HepG2 (cell line): Measurements from ENCODE around the gene TPM3. TPM values are rescaled to one million over a fixed set of nuclear protein-coding genes. Genes with fewer than 3 reads are reported as not detected.

Experiments used
- ATAC-seq: fragments of 200-7000 bp; cut with Tn5 transposase; 3 replicates; pipeline ENCODE4 v1.9.1; 2020; ENCODE audit warnings: mild to moderate bottlenecking, moderate library complexity
- BruUV-seq: library from RNA; stranded (reverse); fragments of 400-500 nt; replicated peaks from 2 replicates; lab custom pipeline; 2021; lab: Mats Ljungman, UMichigan
- CTCF ChIA-PET: fragments of 300-600 bp; formaldehyde crosslinking; extraction: SDS; loops from one replicate; lab custom pipeline; 2021; ENCODE audit warnings: low total read pairs, inconsistent platforms, low intra/inter-chr PET ratio; lab: Yijun Ruan, JAX
- POLR2A ChIA-PET: fragments of 350-600 bp; sonication (Branson Sonifier 250); formaldehyde crosslinking; loops from one replicate; lab custom pipeline; 2020; ENCODE audit warnings: antibody characterized with exemption, inconsistent platforms; lab: Yijun Ruan, JAX
- DNase-seq: peaks from one replicate; pipeline ENCODE4 v3.0.0-alpha.2; 2015; ENCODE audit warnings: low spot score
- FAIRE-seq: peaks from 3 replicates; lab custom pipeline; 2011; peaks lifted over from hg19 to GRCh38; lab: Jason Lieb, UNC
- H2AFZ ChIP-seq: one replicate; pipeline ENCODE4 v1.6.1; 2011; ENCODE audit warnings: low read length, inconsistent platforms
- H3K27ac ChIP-seq: fragments of 300-600 bp; 3 replicates; pipeline ENCODE4 v1.8.0; 2011; ENCODE audit warnings: mixed run types, mild to moderate bottlenecking, mixed read lengths, low read length, inconsistent platforms; ENCODE audit not compliant: insufficient read depth; ENCODE audit errors: extremely low read length
- H3K27me3 ChIP-seq, 2 experiments: fragments of 200-600 bp in 1 of 2; 2 replicates in 1 of 2; 3 replicates in 1 of 2; pipeline versions ENCODE4 v1.6.0 to v1.8.0; 2011; ENCODE audit warnings: low read length in 2 of 2, mild to moderate bottlenecking in 2 of 2, moderate library complexity in 2 of 2, inconsistent platforms in 1 of 2; ENCODE audit not compliant: insufficient read depth in 2 of 2, control insufficient read depth in 1 of 2
- H3K36me3 ChIP-seq, 2 experiments: fragments of 200-600 bp in 1 of 2; replicated peaks in 1 of 2; 2 replicates in 1 of 2; 3 replicates in 1 of 2; pipeline versions ENCODE4 v1.5.1 to v1.8.0; 2011; ENCODE audit warnings: low read length in 2 of 2, inconsistent platforms in 1 of 2; ENCODE audit not compliant: insufficient read depth in 2 of 2, control insufficient read depth in 1 of 2
- H3K4me1 ChIP-seq: 2 replicates; pipeline ENCODE4 v1.5.1; 2012; ENCODE audit warnings: low read length, inconsistent platforms; ENCODE audit not compliant: insufficient read depth
- H3K4me2 ChIP-seq: 2 replicates; pipeline ENCODE4 v1.6.0; 2011; ENCODE audit warnings: low read depth, low read length, inconsistent platforms
- H3K4me3 ChIP-seq, 3 experiments: fragments of 200-600 bp in 1 of 3; sonication (generic), shearing (Covaris generic) in 1 of 3; replicated peaks in 1 of 3; 2 replicates each; pipeline ENCODE4 v1.5.1; 2011 to 2016; ENCODE audit warnings: low read length in 3 of 3, inconsistent platforms in 2 of 3, low read depth in 2 of 3, mild to moderate bottlenecking in 2 of 3, control low read depth in 1 of 3, mixed read lengths in 1 of 3; ENCODE audit not compliant: insufficient read depth in 1 of 3
- H3K79me2 ChIP-seq: one replicate; pipeline ENCODE4 v1.6.1; 2011; ENCODE audit warnings: low read length, inconsistent platforms; ENCODE audit not compliant: insufficient read depth
- H3K9ac ChIP-seq: 2 replicates; pipeline ENCODE4 v1.6.0; 2011; ENCODE audit warnings: mild to moderate bottlenecking, low read depth, low read length, inconsistent platforms; ENCODE audit not compliant: insufficient read depth
- H3K9me3 ChIP-seq: 2 replicates; pipeline ENCODE4 v1.5.1; 2012; ENCODE audit warnings: mild to moderate bottlenecking, low read length
- H4K20me1 ChIP-seq: 2 replicates; pipeline ENCODE4 v1.6.0; 2011; ENCODE audit warnings: inconsistent platforms, mild to moderate bottlenecking, low read length, moderate library complexity; ENCODE audit not compliant: insufficient read depth
- NCOA1 ChIP-seq: sonication (generic); formaldehyde crosslinking; IDR thresholded peaks from 2 replicates; pipeline ENCODE4 v1.9.0; 2021; ENCODE audit warnings: missing genetic modification reagents
- PLRG1 ChIP-seq: fragments of 450-650 bp; conservative IDR thresholded peaks from 2 replicates; pipeline ENCODE4 v1.6.1; 2016
- SYNCRIP ChIP-seq: fragments of 200-400 bp; formaldehyde crosslinking; IDR thresholded peaks from 2 replicates; pipeline ENCODE4 v1.6.1; 2018; ENCODE audit warnings: mild to moderate bottlenecking, low read depth, low read length; ENCODE audit not compliant: insufficient read depth
- ZBTB7A ChIP-seq: sonication (generic); formaldehyde crosslinking; IDR thresholded peaks from 2 replicates; pipeline ENCODE4 v1.8.0; 2022; ENCODE audit warnings: mild to moderate bottlenecking, missing genetic modification reagents
- ZNF225 ChIP-seq: sonication (generic); formaldehyde crosslinking; IDR thresholded peaks from 2 replicates; pipeline ENCODE4 v1.4.0; 2020; ENCODE audit warnings: mild to moderate bottlenecking, missing genetic modification reagents
- ZNF841 ChIP-seq: sonication (generic); formaldehyde crosslinking; IDR thresholded peaks from 2 replicates; pipeline ENCODE4 v1.8.1; 2023; ENCODE audit warnings: missing genetic modification reagents, borderline replicate concordance
- ZNF879 ChIP-seq: sonication (generic); formaldehyde crosslinking; IDR thresholded peaks from 2 replicates; pipeline ENCODE4 v1.8.1; 2023; ENCODE audit warnings: missing genetic modification reagents
- WGBS: methylation state at CpG from one replicate; pipeline ENCODE4 v1.1.6; 2017; ENCODE audit warnings: low lambda C conversion rate; 5-methylcytosine and 5-hydroxymethylcytosine counted together
- in situ Hi-C: cut with HindIII; loops from 2 replicates; pipeline ENCODE4 v1.10.0; 2017; ENCODE audit warnings: low pct_unique_long_range_greater_than_20kb; ENCODE audit not compliant: extremely low pct_ligation_motif_present
- intact Hi-C: fragments of 100-400 bp; cut with micrococcal nuclease; formaldehyde crosslinking; loops from one replicate; pipeline ENCODE4 v1.10.0; 2022; ENCODE audit not compliant: unreplicated experiment
- polyA plus RNA-seq, 8 experiments: library from polyadenylated mRNA; depleted of rRNA in 3 of 8; stranded (reverse) in 7 of 8; unstranded in 1 of 8; fragments of >200 nt; fragmentation: Illumina TruSeq in 4 of 8; extraction: Trizol in 4 of 8; gene quantifications; 2 replicates each; pipeline versions ENCODE4 v1.2.1 to v1.2.3, GENCODE V29; 2011 to 2016; ENCODE audit warnings: low read depth in 4 of 8, missing spikeins in 1 of 8, mixed read lengths in 1 of 8; ENCODE audit not compliant: insufficient read depth in 1 of 8
- total RNA-seq, 5 experiments: library from RNA; depleted of rRNA; stranded (reverse); fragments of >200 nt; fragmentation: Illumina TruSeq; extraction: Trizol; gene quantifications; 2 replicates each; pipeline ENCODE4 v1.2.3, GENCODE V29; 2016; ENCODE audit warnings: low read depth in 1 of 5
- TF ChIP-seq, protein P1 (sequence below): sonication (generic); formaldehyde crosslinking; IDR thresholded peaks from 2 replicates; pipeline ENCODE4 v1.4.0; 2020; ENCODE audit warnings: missing genetic modification reagents
- TF ChIP-seq, protein P2 (sequence below): sonication (generic); formaldehyde crosslinking; IDR thresholded peaks from 2 replicates; pipeline ENCODE4 v1.5.1; 2020; ENCODE audit warnings: mild to moderate bottlenecking, missing genetic modification reagents, borderline replicate concordance
- TF ChIP-seq, protein P3 (sequence below): sonication (generic); formaldehyde crosslinking; conservative IDR thresholded peaks from 2 replicates; pipeline ENCODE4 v1.4.0; 2020; ENCODE audit warnings: missing genetic modification reagents
- TF ChIP-seq, protein P4 (sequence below): sonication (generic); formaldehyde crosslinking; IDR thresholded peaks from 2 replicates; pipeline ENCODE4 v1.4.0; 2020; ENCODE audit warnings: missing genetic modification reagents, borderline replicate concordance

TPM3 gene
- total and polyA plus RNA-seq, 2 of the 13 experiments (the other 11 are each of a cell fraction or from before 2014, with no cell fraction given) = 160 to 307 TPM

DNA sequence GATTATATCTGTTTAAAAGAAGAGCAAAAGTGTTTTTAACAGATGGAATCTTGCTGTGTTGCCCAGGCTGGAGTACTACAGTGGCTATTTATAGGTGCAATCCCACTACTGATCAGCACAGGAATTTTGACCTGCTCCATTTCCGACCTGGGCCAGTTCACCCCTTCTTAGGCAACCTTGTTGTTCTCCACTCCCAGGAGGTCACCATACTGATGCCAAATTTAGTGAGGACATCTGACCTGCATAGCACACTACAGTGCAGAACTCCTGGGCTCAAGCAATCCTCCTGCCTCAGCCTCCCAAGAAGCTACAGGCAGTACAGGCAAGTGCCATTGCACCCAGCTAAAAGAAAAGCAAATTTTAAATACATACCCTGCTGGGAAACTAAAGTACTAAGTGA lies 25.7 kb downstream of the TPM3 start:
- Histone ChIP-seq H3K9me3 (no peaks in the 10 kb centered on the region), H2AFZ (no peak overlapping the region), H3K27ac (no peak overlapping the region), H3K4me3 (no peak overlapping the region), H3K4me1 (no peaks in the 10 kb centered on the region), H3K36me3 (peaks cover 26 to 85% of the 10 kb centered on the region in 2 experiments), H3K27me3 (no peaks in the 10 kb centered on the region), H3K9ac (no peak overlapping the region), H4K20me1 (no peaks in the 10 kb centered on the region), H3K79me2 (no peaks in the 10 kb centered on the region), H3K4me2 (no peak overlapping the region)
- TF ChIP-seq, protein P1, sequence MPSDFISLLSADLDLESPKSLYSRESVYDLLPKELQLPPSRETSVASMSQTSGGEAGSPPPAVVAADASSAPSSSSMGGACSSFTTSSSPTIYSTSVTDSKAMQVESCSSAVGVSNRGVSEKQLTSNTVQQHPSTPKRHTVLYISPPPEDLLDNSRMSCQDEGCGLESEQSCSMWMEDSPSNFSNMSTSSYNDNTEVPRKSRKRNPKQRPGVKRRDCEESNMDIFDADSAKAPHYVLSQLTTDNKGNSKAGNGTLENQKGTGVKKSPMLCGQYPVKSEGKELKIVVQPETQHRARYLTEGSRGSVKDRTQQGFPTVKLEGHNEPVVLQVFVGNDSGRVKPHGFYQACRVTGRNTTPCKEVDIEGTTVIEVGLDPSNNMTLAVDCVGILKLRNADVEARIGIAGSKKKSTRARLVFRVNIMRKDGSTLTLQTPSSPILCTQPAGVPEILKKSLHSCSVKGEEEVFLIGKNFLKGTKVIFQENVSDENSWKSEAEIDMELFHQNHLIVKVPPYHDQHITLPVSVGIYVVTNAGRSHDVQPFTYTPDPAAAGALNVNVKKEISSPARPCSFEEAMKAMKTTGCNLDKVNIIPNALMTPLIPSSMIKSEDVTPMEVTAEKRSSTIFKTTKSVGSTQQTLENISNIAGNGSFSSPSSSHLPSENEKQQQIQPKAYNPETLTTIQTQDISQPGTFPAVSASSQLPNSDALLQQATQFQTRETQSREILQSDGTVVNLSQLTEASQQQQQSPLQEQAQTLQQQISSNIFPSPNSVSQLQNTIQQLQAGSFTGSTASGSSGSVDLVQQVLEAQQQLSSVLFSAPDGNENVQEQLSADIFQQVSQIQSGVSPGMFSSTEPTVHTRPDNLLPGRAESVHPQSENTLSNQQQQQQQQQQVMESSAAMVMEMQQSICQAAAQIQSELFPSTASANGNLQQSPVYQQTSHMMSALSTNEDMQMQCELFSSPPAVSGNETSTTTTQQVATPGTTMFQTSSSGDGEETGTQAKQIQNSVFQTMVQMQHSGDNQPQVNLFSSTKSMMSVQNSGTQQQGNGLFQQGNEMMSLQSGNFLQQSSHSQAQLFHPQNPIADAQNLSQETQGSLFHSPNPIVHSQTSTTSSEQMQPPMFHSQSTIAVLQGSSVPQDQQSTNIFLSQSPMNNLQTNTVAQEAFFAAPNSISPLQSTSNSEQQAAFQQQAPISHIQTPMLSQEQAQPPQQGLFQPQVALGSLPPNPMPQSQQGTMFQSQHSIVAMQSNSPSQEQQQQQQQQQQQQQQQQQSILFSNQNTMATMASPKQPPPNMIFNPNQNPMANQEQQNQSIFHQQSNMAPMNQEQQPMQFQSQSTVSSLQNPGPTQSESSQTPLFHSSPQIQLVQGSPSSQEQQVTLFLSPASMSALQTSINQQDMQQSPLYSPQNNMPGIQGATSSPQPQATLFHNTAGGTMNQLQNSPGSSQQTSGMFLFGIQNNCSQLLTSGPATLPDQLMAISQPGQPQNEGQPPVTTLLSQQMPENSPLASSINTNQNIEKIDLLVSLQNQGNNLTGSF (CRISPR knock-in tag) = no peak
- TF ChIP-seq ZNF225 (CRISPR knock-in tag) (no peak), PLRG1 (no peak), ZNF841 (CRISPR knock-in tag) (no peak), SYNCRIP (no peak), ZBTB7A (CRISPR knock-in tag) (no peak), ZNF879 (CRISPR knock-in tag) (no peak), NCOA1 (CRISPR knock-in tag) (no peak)
- TF ChIP-seq, protein P2, sequence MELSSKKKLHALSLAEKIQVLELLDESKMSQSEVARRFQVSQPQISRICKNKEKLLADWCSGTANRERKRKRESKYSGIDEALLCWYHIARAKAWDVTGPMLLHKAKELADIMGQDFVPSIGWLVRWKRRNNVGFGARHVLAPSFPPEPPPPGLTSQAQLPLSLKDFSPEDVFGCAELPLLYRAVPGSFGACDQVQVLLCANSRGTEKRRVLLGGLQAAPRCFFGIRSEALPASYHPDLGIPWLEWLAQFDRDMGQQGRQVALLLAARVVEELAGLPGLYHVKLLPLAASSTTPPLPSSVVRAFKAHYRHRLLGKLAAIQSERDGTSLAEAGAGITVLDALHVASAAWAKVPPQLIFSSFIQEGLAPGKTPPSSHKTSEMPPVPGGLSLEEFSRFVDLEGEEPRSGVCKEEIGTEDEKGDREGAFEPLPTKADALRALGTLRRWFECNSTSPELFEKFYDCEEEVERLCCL (CRISPR knock-in tag) = no peak
- TF ChIP-seq, protein P3, sequence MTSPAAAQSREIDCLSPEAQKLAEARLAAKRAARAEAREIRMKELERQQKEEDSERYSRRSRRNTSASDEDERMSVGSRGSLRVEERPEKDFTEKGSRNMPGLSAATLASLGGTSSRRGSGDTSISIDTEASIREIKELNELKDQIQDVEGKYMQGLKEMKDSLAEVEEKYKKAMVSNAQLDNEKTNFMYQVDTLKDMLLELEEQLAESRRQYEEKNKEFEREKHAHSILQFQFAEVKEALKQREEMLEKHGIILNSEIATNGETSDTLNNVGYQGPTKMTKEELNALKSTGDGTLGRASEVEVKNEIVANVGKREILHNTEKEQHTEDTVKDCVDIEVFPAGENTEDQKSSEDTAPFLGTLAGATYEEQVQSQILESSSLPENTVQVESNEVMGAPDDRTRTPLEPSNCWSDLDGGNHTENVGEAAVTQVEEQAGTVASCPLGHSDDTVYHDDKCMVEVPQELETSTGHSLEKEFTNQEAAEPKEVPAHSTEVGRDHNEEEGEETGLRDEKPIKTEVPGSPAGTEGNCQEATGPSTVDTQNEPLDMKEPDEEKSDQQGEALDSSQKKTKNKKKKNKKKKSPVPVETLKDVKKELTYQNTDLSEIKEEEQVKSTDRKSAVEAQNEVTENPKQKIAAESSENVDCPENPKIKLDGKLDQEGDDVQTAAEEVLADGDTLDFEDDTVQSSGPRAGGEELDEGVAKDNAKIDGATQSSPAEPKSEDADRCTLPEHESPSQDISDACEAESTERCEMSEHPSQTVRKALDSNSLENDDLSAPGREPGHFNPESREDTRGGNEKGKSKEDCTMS (CRISPR knock-in tag) = no peak
- TF ChIP-seq, protein P4, sequence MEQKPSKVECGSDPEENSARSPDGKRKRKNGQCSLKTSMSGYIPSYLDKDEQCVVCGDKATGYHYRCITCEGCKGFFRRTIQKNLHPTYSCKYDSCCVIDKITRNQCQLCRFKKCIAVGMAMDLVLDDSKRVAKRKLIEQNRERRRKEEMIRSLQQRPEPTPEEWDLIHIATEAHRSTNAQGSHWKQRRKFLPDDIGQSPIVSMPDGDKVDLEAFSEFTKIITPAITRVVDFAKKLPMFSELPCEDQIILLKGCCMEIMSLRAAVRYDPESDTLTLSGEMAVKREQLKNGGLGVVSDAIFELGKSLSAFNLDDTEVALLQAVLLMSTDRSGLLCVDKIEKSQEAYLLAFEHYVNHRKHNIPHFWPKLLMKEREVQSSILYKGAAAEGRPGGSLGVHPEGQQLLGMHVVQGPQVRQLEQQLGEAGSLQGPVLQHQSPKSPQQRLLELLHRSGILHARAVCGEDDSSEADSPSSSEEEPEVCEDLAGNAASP (CRISPR knock-in tag) = no peak
- CTCF ChIA-PET = no interaction called here
- ATAC-seq (no peak), FAIRE-seq (no peak), DNase-seq (no peak)
- in situ Hi-C loops (no loop called here), intact Hi-C loops (no loop called here)
- POLR2A ChIA-PET = no interaction called here
- BruUV-seq = no TSS peak
- WGBS = 100% methylated on average over 1 of the region's 1 CpG
